GM12878 (cell line): ENCODE results near the gene ZBTB38. TPM values are rescaled to one million over a fixed set of nuclear protein-coding genes. Genes with fewer than 3 reads are reported as not detected.
A peak's percentile ranks its signal among the peaks of the same experiment; 100 is the strongest.

Source experiments
- ATAC-seq: fragments of 200-7000 bp; cut with Tn5 transposase; 3 replicates; pipeline ENCODE4 v1.9.1; 2020; ENCODE audit warnings: mild to moderate bottlenecking, moderate library complexity
- BruUV-seq: library from RNA; stranded (reverse); fragments of 400-500 nt; replicated peaks from 2 replicates; lab custom pipeline; 2021; lab: Mats Ljungman, UMichigan
- CTCF ChIA-PET: fragments of 300-600 bp; sonication (Branson Sonifier 250); formaldehyde crosslinking; extraction: SDS; loops from one replicate; lab custom pipeline; 2021; ENCODE audit warnings: inconsistent platforms; lab: Yijun Ruan, JAX
- POLR2A ChIA-PET: fragments of 350-600 bp; formaldehyde crosslinking; extraction: SDS; loops from one replicate; lab custom pipeline; 2021; ENCODE audit warnings: inconsistent platforms; lab: Charles Lee
- RAD21 ChIA-PET: fragments of 300-600 bp; sonication (Branson Sonifier 250); formaldehyde crosslinking; loops from one replicate; lab custom pipeline; 2023; ENCODE audit warnings: antibody characterized with exemption; ENCODE audit not compliant: unreplicated experiment; lab: Charles Lee
- SMC1A ChIA-PET: fragments of 300-600 bp; sonication (Branson Sonifier 250); formaldehyde crosslinking; loops from one replicate; lab custom pipeline; 2023; ENCODE audit not compliant: unreplicated experiment, uncharacterized antibody; lab: Charles Lee
- DNase-seq: peaks from one replicate; pipeline ENCODE4 v3.0.0-alpha.2; 2011; ENCODE audit warnings: low read depth, low spot score
- FAIRE-seq: peaks from 3 replicates; lab custom pipeline; 2011; peaks lifted over from hg19 to GRCh38; lab: Jason Lieb, UNC
- H2AFZ ChIP-seq: 2 replicates; pipeline ENCODE4 v1.6.0; 2011; ENCODE audit warnings: low read depth, low read length, control low read depth; ENCODE audit not compliant: control insufficient read depth
- H3K27ac ChIP-seq: 2 replicates; pipeline ENCODE4 v1.5.1; 2011; ENCODE audit warnings: control low read depth; ENCODE audit not compliant: control insufficient read depth, insufficient read depth
- H3K27me3 ChIP-seq, 2 experiments: replicated peaks in 1 of 2; 2 replicates each; pipeline versions ENCODE4 v1.6.0 to v1.6.1; 2011; ENCODE audit warnings: low read length in 1 of 2; ENCODE audit not compliant: control insufficient read depth in 2 of 2, insufficient read depth in 2 of 2
- H3K36me3 ChIP-seq, 2 experiments: 2 replicates each; pipeline ENCODE4 v1.5.1; 2011; ENCODE audit warnings: low read length in 1 of 2; ENCODE audit not compliant: control insufficient read depth in 2 of 2, insufficient read depth in 2 of 2
- H3K4me1 ChIP-seq: 2 replicates; pipeline ENCODE4 v1.6.1; 2011; ENCODE audit warnings: mild to moderate bottlenecking, low read length, moderate library complexity, mixed read lengths; ENCODE audit not compliant: control insufficient read depth, insufficient read depth
- H3K4me2 ChIP-seq: 2 replicates; pipeline ENCODE4 v1.6.0; 2011; ENCODE audit warnings: control low read depth; ENCODE audit not compliant: control insufficient read depth, insufficient read depth
- H3K4me3 ChIP-seq: fragments of 200-600 bp; sonication (generic); 2 replicates; pipeline ENCODE4 v1.5.1; 2016
- H3K79me2 ChIP-seq: 2 replicates; pipeline ENCODE4 v1.6.0; 2011; ENCODE audit warnings: low read length; ENCODE audit not compliant: control insufficient read depth, insufficient read depth
- H3K9ac ChIP-seq: 2 replicates; pipeline ENCODE4 v1.8.0; 2011; ENCODE audit warnings: low read length, control low read depth, mixed read lengths; ENCODE audit not compliant: control insufficient read depth, insufficient read depth
- H3K9me3 ChIP-seq: replicated peaks from 3 replicates; pipeline ENCODE4 v1.5.1; 2011; ENCODE audit warnings: mild to moderate bottlenecking, low read length; ENCODE audit not compliant: control insufficient read depth, insufficient read depth
- H4K20me1 ChIP-seq: 2 replicates; pipeline ENCODE4 v1.6.0; 2011; ENCODE audit not compliant: control insufficient read depth, insufficient read depth
- ATF7 ChIP-seq: fragments of 450-650 bp; IDR thresholded peaks from 2 replicates; pipeline ENCODE4 v1.6.1; 2016; ENCODE audit warnings: low read depth, mild to moderate bottlenecking
- CBX5 ChIP-seq: sonication (generic); IDR thresholded peaks from 2 replicates; pipeline ENCODE4 v1.6.1; 2016; ENCODE audit warnings: low read depth, moderate library complexity, mild to moderate bottlenecking, inconsistent platforms
- CREB1 ChIP-seq: IDR thresholded peaks from 2 replicates; pipeline ENCODE4 v1.6.1; 2012; ENCODE audit warnings: low read depth, mild to moderate bottlenecking, inconsistent platforms
- E2F8 ChIP-seq: fragments of 450-650 bp; IDR thresholded peaks from 2 replicates; pipeline ENCODE4 v1.6.1; 2018; ENCODE audit warnings: mild to moderate bottlenecking, low read depth, moderate library complexity; ENCODE audit not compliant: partially characterized antibody
- IKZF2 ChIP-seq, 2 experiments: fragments of 450-650 bp; IDR thresholded peaks; 2 replicates each; pipeline ENCODE4 v1.6.1; 2017; ENCODE audit warnings: mild to moderate bottlenecking in 2 of 2, moderate library complexity in 2 of 2
- RAD21 ChIP-seq: IDR thresholded peaks from 2 replicates; pipeline ENCODE4 v1.6.1; 2011; ENCODE audit warnings: mild to moderate bottlenecking, low read depth, low read length, moderate library complexity; ENCODE audit not compliant: insufficient read depth
- TARDBP ChIP-seq: IDR thresholded peaks from 2 replicates; pipeline ENCODE4 v1.6.1; 2016; ENCODE audit warnings: borderline replicate concordance
- YY1 ChIP-seq: IDR thresholded peaks from 2 replicates; pipeline ENCODE4 v1.6.1; 2011; ENCODE audit warnings: low read depth, mild to moderate bottlenecking, low read length
- WGBS: methylation state at CpG from one replicate; pipeline ENCODE4 v1.1.6; 2016; ENCODE audit warnings: low lambda C conversion rate; ENCODE audit not compliant: insufficient replicate concordance, insufficient coverage; ENCODE audit errors: missing lambda C conversion rate; 5-methylcytosine and 5-hydroxymethylcytosine counted together
- in situ Hi-C: fragments of 300-500 bp; cut with MboI; formaldehyde crosslinking; loops from 9 replicates; pipeline ENCODE4 v1.14.3; 2018; ENCODE audit warnings: mixed read lengths
- intact Hi-C: fragments of 100-400 bp; cut with micrococcal nuclease; formaldehyde crosslinking; loops from one replicate; pipeline ENCODE4 v1.14.2; 2022; ENCODE audit not compliant: unreplicated experiment
- polyA plus RNA-seq, 11 experiments: library from polyadenylated mRNA; depleted of rRNA in 4 of 11; unstranded in 6 of 11; stranded (reverse) in 5 of 11; fragments of >200 nt; fragmentation: Nextera tagmentation in 4 of 11; fragmentation: Illumina TruSeq in 1 of 11; extraction: Ambion mirVana in 4 of 11; extraction: Trizol in 1 of 11; gene quantifications; 1 replicate in 1 of 11; 2 replicates in 10 of 11; pipeline versions ENCODE4 v1.2.1 to v1.2.3, GENCODE V29; 2011 to 2016; ENCODE audit warnings: inconsistent platforms in 2 of 11, missing spikeins in 2 of 11, low read depth in 1 of 11
- total RNA-seq, 4 experiments: library from RNA; depleted of rRNA in 3 of 4; stranded (reverse); fragments of >200 nt in 3 of 4; fragmentation: Illumina TruSeq in 1 of 4; extraction: Trizol in 1 of 4; gene quantifications; 2 replicates each; pipeline versions ENCODE4 v1.2.1 to v1.2.3, GENCODE V29; 2013 to 2021

Gene ZBTB38
- total and polyA plus RNA-seq, 10 of the 15 experiments (the other 5 are each of a cell fraction or from before 2014, with no cell fraction given) = 34.2 to 115 (median 88.6) TPM

GRCh38 chr3:141368925-141369794 is 856 bp downstream of the ZBTB38 start:
- ChIA-PET CTCF (interaction anchor here (0.6 to 5.2 kb wide), 27 partner anchors 8 to 282 kb away, joined by 3 to 103 read pairs (median 10); no protein-coding TSS in a partner anchor), RAD21 (interaction anchor here (0.5 to 8.0 kb wide), 20 partner anchors 8 to 84 kb away, joined by 3 to 144 read pairs (median 6); no protein-coding TSS in a partner anchor), POLR2A (interaction anchor here (0.8 to 5.3 kb wide), 8 partner anchors 7 to 71 kb away, joined by 4 to 97 read pairs (median 20); no protein-coding TSS in a partner anchor), SMC1A (interaction anchor here (1.0 to 9.0 kb wide), 20 partner anchors 8 to 84 kb away, joined by 3 to 205 read pairs (median 12); no protein-coding TSS in a partner anchor)
- Histone ChIP-seq H3K27ac (peak overlapping the region; percentile 35), H3K4me3 (peak overlapping the region; percentile 51), H3K4me2 (peak overlapping the region; percentile 28), H3K9me3 (peaks cover 4% of the 10 kb centered on the region; the same call in 2 of the 3 replicates), H2AFZ (peak overlapping the region; percentile 0), H3K27me3 (no peaks in the 10 kb centered on the region), H3K79me2 (peaks cover 8% of the 10 kb centered on the region), H3K4me1 (peaks cover 45% of the 10 kb centered on the region), H3K36me3 (no peaks in the 10 kb centered on the region), H4K20me1 (no peaks in the 10 kb centered on the region), H3K9ac (peak overlapping the region; percentile 32)
- TF ChIP-seq E2F8 (no peak), CBX5 (no peak), TARDBP (0 out of 2 replicates have a peak, but pooled peaks have one; percentile 11), CREB1 (0 out of 2 replicates have a peak, but pooled peaks have one; percentile 30), ATF7 (no peak), IKZF2 (IDR thresholded peaks at IDR 0.05) (no peak), YY1 (no peak), RAD21 (0 out of 2 replicates have a peak, but pooled peaks have one; percentile 3)
- intact Hi-C loops (no loop called here), in situ Hi-C loops (loop anchor here (5.0 kb wide), 1 partner anchor 73 kb away; no protein-coding TSS in a partner anchor)
- no TSS peak for BruUV-seq
- WGBS = 1% methylated on average over 15 of the region's 15 CpGs
- FAIRE-seq (no peak), ATAC-seq (no peak), DNase-seq (no peak)
